Stimulated activated naive B cell treated with anti-CD40 and anti-IgM and Interleukin-4, amounts not matched to agents 10 μg/mL and 1 μg/mL and 100 μg/mL, for 72 hours (primary cell): ENCODE measurements around the gene NEK11.

Experiments
- ATAC-seq, 2 donors: fragments of 150-1000 bp; cut with Tn5 transposase; replicated peaks; 2 replicates each; pipeline ENCODE4 v1.10.0; 2021; ENCODE audit warnings: moderate library complexity in 1 of 2
- DNase-seq: peaks from one replicate; pipeline ENCODE4 v3.0.0; 2021
- H3K27ac Mint-ChIP-seq: one replicate; pipeline ENCODE4 v1.8.0; 2022; ENCODE audit warnings: mild to moderate bottlenecking, mixed read lengths
- H3K27me3 Mint-ChIP-seq, 2 donors: one replicate each; pipeline ENCODE4 v1.8.0; 2022; ENCODE audit warnings: mixed read lengths in 2 of 2
- H3K36me3 Mint-ChIP-seq, 2 donors: one replicate each; pipeline ENCODE4 v1.8.0; 2022; ENCODE audit warnings: mixed read lengths in 2 of 2, mild to moderate bottlenecking in 1 of 2
- H3K4me1 Mint-ChIP-seq, 2 donors: one replicate each; pipeline ENCODE4 v1.8.0; 2022; ENCODE audit warnings: mixed read lengths in 2 of 2, mild to moderate bottlenecking in 1 of 2
- H3K4me3 Mint-ChIP-seq, 2 donors: one replicate each; pipeline ENCODE4 v1.8.0; 2022; ENCODE audit warnings: mild to moderate bottlenecking in 2 of 2, mixed read lengths in 2 of 2, moderate library complexity in 1 of 2
- H3K9me3 Mint-ChIP-seq, 2 donors: one replicate each; pipeline ENCODE4 v1.8.0; 2022; ENCODE audit warnings: mixed read lengths in 2 of 2, mild to moderate bottlenecking in 1 of 2

The NEK11 gene

GRCh38 chr3:131026321-131027151 lies at the start of gene NEK11, which contains the start of gene ASTE1:
NEK11 (plus strand) TSS chr3:131026877; CDS start chr3:131029709, 2,832 bp downstream.
ASTE1 (minus strand) TSS chr3:131026825; CDS start chr3:131025306, 1,519 bp downstream.
- Mint-ChIP-seq H3K4me3 (peak within 1 kb of the TSS; percentile 91 to 97), H3K9me3 (no peaks in the 10 kb centered on the region), H3K4me1 (peaks cover 21 to 36% of the 10 kb centered on the region in 2 donors), H3K27me3 (no peaks in the 10 kb centered on the region), H3K36me3 (peaks cover 20% of the 10 kb centered on the region in 2 donors), H3K27ac (peak within 1 kb of the TSS; percentile 97)
- ATAC-seq (peak; percentile 98 to 99), DNase-seq (peak; percentile 86)

GRCh38 chr3:130979117-130979516 lies 47.6 kb upstream of the NEK11 start:
- no peak for ATAC-seq
- H3K4me3 Mint-ChIP-seq: no peak overlapping the region
- no peak for DNase-seq
- no peaks in the 10 kb centered on the region for H3K27me3 Mint-ChIP-seq
- peaks cover 0 to 2% of the 10 kb centered on the region in 2 donors for H3K4me1 Mint-ChIP-seq
- H3K9me3 Mint-ChIP-seq: no peaks in the 10 kb centered on the region
- no peak overlapping the region for H3K27ac Mint-ChIP-seq
- H3K36me3 Mint-ChIP-seq: peaks cover 13 to 32% of the 10 kb centered on the region in 2 donors

GRCh38 chr3:130981469-130981868 lies 45.2 kb upstream of the NEK11 start:
- H3K4me3 Mint-ChIP-seq: no peak overlapping the region
- no peaks in the 10 kb centered on the region for H3K27me3 Mint-ChIP-seq
- no peak overlapping the region for H3K27ac Mint-ChIP-seq
- DNase-seq (no peak), ATAC-seq (no peak)
- H3K4me1 Mint-ChIP-seq: peaks cover 0 to 2% of the 10 kb centered on the region in 2 donors
- peaks cover 17 to 32% of the 10 kb centered on the region in 2 donors for H3K36me3 Mint-ChIP-seq
- no peaks in the 10 kb centered on the region for H3K9me3 Mint-ChIP-seq

GRCh38 chr3:130990282-130990681 lies 36.4 kb upstream of the NEK11 start:
- no peak for ATAC-seq
- H3K27me3 Mint-ChIP-seq: no peaks in the 10 kb centered on the region
- H3K27ac Mint-ChIP-seq: no peak overlapping the region
- H3K4me3 Mint-ChIP-seq: no peak overlapping the region
- no peaks in the 10 kb centered on the region for H3K9me3 Mint-ChIP-seq
- DNase-seq: no peak
- peaks cover 22 to 45% of the 10 kb centered on the region in 2 donors for H3K36me3 Mint-ChIP-seq
- H3K4me1 Mint-ChIP-seq: peaks cover 0 to 3% of the 10 kb centered on the region in 2 donors

- no peaks in the 10 kb centered on the region for H3K27me3 Mint-ChIP-seq
- H3K27ac Mint-ChIP-seq: peak overlapping the region; percentile 9
These were observed 35.6 kb upstream of the NEK11 start for GRCh38 chr3:130991126-130991525.

GRCh38 chr3:130992344-130992743 lies 34.3 kb upstream of the NEK11 start:
- Mint-ChIP-seq H3K4me3 (no peak overlapping the region), H3K27me3 (no peaks in the 10 kb centered on the region), H3K4me1 (peaks cover 0 to 3% of the 10 kb centered on the region in 2 donors), H3K27ac (no peak overlapping the region), H3K36me3 (peaks cover 18 to 32% of the 10 kb centered on the region in 2 donors), H3K9me3 (no peaks in the 10 kb centered on the region)
- DNase-seq: no peak
- ATAC-seq: no peak

More at GRCh38 chr3:130991126-130991525, 35.6 kb upstream of the NEK11 start:
- peaks cover 18 to 40% of the 10 kb centered on the region in 2 donors for H3K36me3 Mint-ChIP-seq
- H3K9me3 Mint-ChIP-seq: no peaks in the 10 kb centered on the region
- peaks cover 0 to 3% of the 10 kb centered on the region in 2 donors for H3K4me1 Mint-ChIP-seq
- no peak for DNase-seq
- no peak for ATAC-seq
- no peak overlapping the region for H3K4me3 Mint-ChIP-seq

- no peak overlapping the region for H3K4me3 Mint-ChIP-seq
- no peaks in the 10 kb centered on the region for H3K4me1 Mint-ChIP-seq
- H3K27ac Mint-ChIP-seq: no peak overlapping the region
- H3K27me3 Mint-ChIP-seq: no peaks in the 10 kb centered on the region
- DNase-seq (no peak), ATAC-seq (no peak)
- peaks cover 6 to 13% of the 10 kb centered on the region in 2 donors for H3K36me3 Mint-ChIP-seq
- H3K9me3 Mint-ChIP-seq: no peaks in the 10 kb centered on the region
These were observed 29.4 kb upstream of the NEK11 start for GRCh38 chr3:130997289-130997688.

GRCh38 chr3:131001071-131001470 lies 25.6 kb upstream of the NEK11 start:
- Mint-ChIP-seq H3K27ac (no peak overlapping the region), H3K4me3 (no peak overlapping the region), H3K36me3 (peaks cover 9 to 27% of the 10 kb centered on the region in 2 donors), H3K4me1 (no peaks in the 10 kb centered on the region), H3K27me3 (no peaks in the 10 kb centered on the region), H3K9me3 (no peaks in the 10 kb centered on the region)
- no peak for ATAC-seq
- no peak for DNase-seq

- no peak overlapping the region for H3K4me3 Mint-ChIP-seq
- no peak overlapping the region for H3K27ac Mint-ChIP-seq
These were observed 22.1 kb upstream of the NEK11 start for GRCh38 chr3:131004603-131005002.

GRCh38 chr3:131007256-131007655 lies 19.4 kb upstream of the NEK11 start:
- Mint-ChIP-seq H3K4me3 (no peak overlapping the region), H3K27ac (no peak overlapping the region), H3K36me3 (peaks cover 22 to 50% of the 10 kb centered on the region in 2 donors), H3K27me3 (no peaks in the 10 kb centered on the region), H3K4me1 (peaks cover 5% of the 10 kb centered on the region in 2 donors), H3K9me3 (no peaks in the 10 kb centered on the region)
- ATAC-seq (no peak), DNase-seq (no peak)

More at GRCh38 chr3:131004603-131005002, 22.1 kb upstream of the NEK11 start:
- Mint-ChIP-seq H3K4me1 (peaks cover 5% of the 10 kb centered on the region in 2 donors), H3K36me3 (peaks cover 23 to 44% of the 10 kb centered on the region in 2 donors), H3K27me3 (no peaks in the 10 kb centered on the region), H3K9me3 (no peaks in the 10 kb centered on the region)
- DNase-seq: no peak
- ATAC-seq: no peak

GRCh38 chr3:131007782-131008181 lies 18.9 kb upstream of the NEK11 start:
- Mint-ChIP-seq H3K4me3 (no peak overlapping the region), H3K27ac (no peak overlapping the region), H3K4me1 (peaks cover 5% of the 10 kb centered on the region in 2 donors), H3K27me3 (no peaks in the 10 kb centered on the region), H3K36me3 (peaks cover 22 to 51% of the 10 kb centered on the region in 2 donors), H3K9me3 (no peaks in the 10 kb centered on the region)
- ATAC-seq: no peak
- DNase-seq: no peak

- peaks cover 6 to 10% of the 10 kb centered on the region in 2 donors for H3K4me1 Mint-ChIP-seq
- H3K9me3 Mint-ChIP-seq: no peaks in the 10 kb centered on the region
- H3K36me3 Mint-ChIP-seq: peaks cover 23 to 54% of the 10 kb centered on the region in 2 donors
- no peaks in the 10 kb centered on the region for H3K27me3 Mint-ChIP-seq
- ATAC-seq: no peak
- no peak for DNase-seq
- H3K4me3 Mint-ChIP-seq: no peak overlapping the region
- no peak overlapping the region for H3K27ac Mint-ChIP-seq
These were observed 18.4 kb upstream of the NEK11 start for GRCh38 chr3:131008326-131008725.

GRCh38 chr3:131009698-131010097 lies 17.0 kb upstream of the NEK11 start:
- Mint-ChIP-seq H3K27me3 (no peaks in the 10 kb centered on the region), H3K4me1 (peaks cover 8 to 12% of the 10 kb centered on the region in 2 donors), H3K4me3 (no peak overlapping the region), H3K27ac (peak overlapping the region; percentile 22), H3K36me3 (peaks cover 23 to 55% of the 10 kb centered on the region in 2 donors), H3K9me3 (no peaks in the 10 kb centered on the region)
- no peak for DNase-seq
- ATAC-seq: peak in 1 of 2 donors; percentile 16

- peaks cover 18 to 24% of the 10 kb centered on the region in 2 donors for H3K4me1 Mint-ChIP-seq
- no peak for ATAC-seq
- no peak overlapping the region for H3K27ac Mint-ChIP-seq
- H3K4me3 Mint-ChIP-seq: no peak overlapping the region
- no peaks in the 10 kb centered on the region for H3K27me3 Mint-ChIP-seq
- H3K36me3 Mint-ChIP-seq: peaks cover 20 to 34% of the 10 kb centered on the region in 2 donors
- H3K9me3 Mint-ChIP-seq: no peaks in the 10 kb centered on the region
- no peak for DNase-seq
These were observed 7.7 kb upstream of the NEK11 start for GRCh38 chr3:131018970-131019369.
